NCI-H146 (cell line): Measurements from ENCODE around the gene SLC35C1.
"Not testable (repeated sequence)": the region's sequence is repeated elsewhere in the genome, so short reads cannot be mapped to it uniquely, and the experiment has no call there.

Source experiments
- DNase-seq: peaks from one replicate; lab custom pipeline; 2025; lab: John Stamatoyannopoulos, UW

Gene SLC35C1

GRCh38 chr11:45788887-45789286 is 16.1 kb upstream of the SLC35C1 start:
- no peak for DNase-seq

- DNase-seq = no peak
Observed at GRCh38 chr11:45791524-45791923, 13.4 kb upstream of the SLC35C1 start.

DNA sequence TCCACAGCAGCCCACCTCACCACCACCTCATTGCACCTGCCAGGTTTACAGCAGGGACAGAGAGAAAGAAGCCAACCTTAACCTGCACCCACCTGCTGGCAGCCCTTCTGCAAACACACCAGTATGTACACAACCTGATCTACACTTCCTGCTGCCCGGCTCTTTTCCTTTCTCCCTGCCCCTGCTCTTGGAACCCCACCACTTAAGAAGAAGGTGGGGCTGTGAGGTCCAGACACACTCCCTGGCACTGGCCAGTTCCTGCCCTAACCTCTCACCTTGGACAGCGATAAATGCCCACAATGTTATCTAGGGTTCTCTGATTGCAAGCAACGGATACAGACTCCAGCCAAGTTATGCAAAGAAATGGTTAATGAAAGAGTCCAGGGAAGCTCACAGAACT is 10.8 kb upstream of the SLC35C1 start:
- DNase-seq = peak; percentile 95

DNA sequence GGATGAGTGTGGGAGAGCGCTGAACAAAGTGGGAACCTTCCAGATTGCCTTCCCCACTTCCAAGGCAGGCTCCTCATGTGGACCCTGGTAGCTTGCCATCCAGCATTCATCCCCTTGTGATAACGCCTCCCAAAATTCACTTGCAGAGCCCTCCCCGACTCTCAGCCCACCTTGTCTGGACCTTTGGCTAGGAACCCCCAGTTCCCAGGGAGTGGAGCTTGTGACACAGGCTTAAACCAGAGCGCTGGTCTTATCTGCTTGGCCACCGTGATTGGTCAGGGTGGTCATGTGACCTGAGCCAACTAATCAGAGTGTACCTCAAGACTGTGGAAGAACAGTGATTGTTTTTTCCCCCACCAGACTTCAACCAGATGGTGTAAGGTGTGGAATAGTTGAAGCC is 9.6 kb upstream of the SLC35C1 start:
- no peak for DNase-seq

DNA sequence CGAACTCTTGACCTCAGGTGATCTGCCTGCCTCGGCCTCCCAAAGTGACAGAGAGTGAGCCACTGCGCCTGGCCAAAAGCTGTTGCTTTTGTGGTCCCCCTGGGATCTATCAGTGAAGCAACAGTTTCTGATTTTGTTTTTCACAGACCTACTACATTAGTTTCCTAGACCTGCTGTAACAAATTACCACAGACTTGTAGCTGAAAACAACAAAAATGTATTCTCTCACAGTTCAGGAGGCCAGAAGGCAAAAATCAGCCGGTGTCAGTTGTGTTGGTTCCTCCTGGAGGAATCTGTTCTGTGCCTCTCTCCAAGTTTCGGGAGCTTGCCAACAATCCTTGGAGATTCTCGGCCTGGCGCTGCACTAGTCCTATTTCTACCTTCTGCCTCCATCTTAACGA is 8.5 kb upstream of the SLC35C1 start:
- DNase-seq = no peak

- peak; percentile 33 for DNase-seq
Observed at GRCh38 chr11:45798793-45799441, 6.0 kb upstream of the SLC35C1 start.

GRCh38 chr11:45799562-45799961 is 5.4 kb upstream of the SLC35C1 start:
- DNase-seq = no peak

GRCh38 chr11:45800261-45800660 is 4.7 kb upstream of the SLC35C1 start:
- DNase-seq = no peak

GRCh38 chr11:45801723-45802315 is 3.1 kb upstream of the SLC35C1 start:
- DNase-seq = no peak

DNA sequence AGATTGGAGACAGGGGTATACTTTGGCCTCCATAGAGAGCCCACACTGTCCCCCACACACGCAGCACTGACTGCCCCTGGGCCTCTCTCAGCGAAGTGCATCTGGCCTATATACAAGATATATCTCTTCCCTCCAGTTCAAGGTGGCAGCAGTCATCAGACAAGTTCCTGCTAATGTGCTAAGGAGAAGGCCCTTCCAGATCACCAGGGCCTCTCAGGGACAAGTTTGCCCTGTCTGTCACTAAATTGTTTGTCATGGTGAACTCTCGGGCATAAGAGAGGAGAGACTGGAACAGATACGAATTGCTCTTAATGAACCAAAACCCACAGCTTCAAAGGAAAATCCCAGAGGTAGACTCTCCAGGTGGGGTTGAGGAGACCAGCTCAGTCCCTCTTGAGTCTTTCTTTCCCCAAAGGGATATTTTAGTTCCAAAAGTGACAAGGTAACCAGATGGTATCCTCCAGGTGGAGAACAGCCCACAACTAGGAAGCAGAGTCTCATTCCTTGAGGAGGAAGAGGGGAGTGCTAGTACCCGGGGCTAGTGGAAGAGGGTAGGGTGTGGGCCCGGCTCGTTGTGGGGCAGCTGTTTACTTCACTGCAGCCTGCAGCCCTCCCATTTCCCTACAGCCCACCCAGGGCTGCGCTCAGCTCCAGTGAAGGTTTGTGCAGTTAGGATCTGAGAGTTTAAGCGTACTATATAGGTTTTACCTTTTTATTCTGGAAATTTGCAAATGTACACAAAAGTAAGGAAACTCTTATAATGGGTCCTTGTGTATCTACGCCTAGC is 2.2 kb upstream of the SLC35C1 start:
- no peak for DNase-seq

DNA sequence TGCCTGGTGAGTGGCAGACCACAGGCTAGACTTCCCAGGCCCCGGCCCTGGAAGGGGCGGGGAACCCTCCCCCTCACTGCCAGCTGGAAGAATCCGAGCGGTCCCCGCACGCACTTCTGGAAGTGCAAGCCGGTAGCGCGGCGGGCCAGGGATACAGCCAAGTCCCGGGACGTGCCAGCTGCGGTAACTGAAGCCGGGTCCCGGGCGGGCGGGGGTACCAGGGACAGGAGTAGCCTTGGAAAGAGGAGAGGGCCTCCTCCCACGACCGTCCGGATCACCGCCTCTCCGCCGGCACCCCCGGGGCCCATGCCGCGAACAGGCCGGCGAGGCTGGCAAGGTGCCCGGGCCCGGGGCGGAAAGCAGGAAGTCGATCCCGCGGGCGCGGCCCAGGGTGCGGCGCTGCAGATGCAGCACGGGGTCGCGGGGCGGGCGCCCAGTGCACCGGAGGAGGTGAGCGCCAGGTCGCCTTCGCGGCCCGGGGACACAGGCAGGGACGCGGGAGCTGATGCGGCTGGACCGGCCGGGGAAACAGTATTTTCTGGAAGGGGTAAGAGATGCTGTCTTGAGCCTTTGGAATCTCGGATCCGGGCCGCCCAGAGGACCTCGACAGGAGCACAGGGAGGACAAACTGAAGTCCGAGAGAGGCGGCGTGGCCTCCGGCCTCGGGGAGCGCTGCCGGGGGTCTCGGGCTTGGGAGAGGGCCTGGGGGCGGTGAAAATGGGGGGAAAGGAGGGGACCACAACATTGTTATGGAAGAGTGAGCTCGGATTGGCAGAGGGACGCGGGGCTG is 783 bp upstream of the SLC35C1 start:
- DNase-seq = peak; percentile 82

DNA sequence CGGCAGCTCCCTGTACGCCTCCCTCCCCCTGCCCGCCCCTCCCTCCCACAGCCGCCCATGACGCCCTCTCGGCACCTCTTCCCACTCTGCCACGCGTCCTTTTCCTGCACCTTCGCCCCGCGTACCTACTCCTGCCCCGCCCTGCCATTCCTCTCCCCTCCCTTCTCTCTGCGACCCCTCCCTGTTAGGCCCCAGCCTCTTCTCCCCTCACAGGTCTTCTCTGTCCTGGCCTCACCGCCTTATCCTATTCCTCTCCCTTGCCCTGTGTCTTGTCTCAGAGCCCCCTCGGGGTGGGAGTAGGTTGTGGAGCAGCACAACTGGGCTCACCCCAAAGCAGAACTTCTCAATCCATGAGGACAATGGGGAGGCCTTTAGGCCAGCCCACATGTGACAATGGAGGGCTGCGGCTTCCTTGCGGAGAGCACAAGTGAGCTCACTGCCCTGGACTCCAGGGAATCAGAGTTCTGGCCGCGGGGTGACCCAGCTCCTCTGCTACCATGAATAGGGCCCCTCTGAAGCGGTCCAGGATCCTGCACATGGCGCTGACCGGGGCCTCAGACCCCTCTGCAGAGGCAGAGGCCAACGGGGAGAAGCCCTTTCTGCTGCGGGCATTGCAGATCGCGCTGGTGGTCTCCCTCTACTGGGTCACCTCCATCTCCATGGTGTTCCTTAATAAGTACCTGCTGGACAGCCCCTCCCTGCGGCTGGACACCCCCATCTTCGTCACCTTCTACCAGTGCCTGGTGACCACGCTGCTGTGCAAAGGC is 539 bp downstream of the SLC35C1 start:
- DNase-seq = peak; percentile 81

DNA sequence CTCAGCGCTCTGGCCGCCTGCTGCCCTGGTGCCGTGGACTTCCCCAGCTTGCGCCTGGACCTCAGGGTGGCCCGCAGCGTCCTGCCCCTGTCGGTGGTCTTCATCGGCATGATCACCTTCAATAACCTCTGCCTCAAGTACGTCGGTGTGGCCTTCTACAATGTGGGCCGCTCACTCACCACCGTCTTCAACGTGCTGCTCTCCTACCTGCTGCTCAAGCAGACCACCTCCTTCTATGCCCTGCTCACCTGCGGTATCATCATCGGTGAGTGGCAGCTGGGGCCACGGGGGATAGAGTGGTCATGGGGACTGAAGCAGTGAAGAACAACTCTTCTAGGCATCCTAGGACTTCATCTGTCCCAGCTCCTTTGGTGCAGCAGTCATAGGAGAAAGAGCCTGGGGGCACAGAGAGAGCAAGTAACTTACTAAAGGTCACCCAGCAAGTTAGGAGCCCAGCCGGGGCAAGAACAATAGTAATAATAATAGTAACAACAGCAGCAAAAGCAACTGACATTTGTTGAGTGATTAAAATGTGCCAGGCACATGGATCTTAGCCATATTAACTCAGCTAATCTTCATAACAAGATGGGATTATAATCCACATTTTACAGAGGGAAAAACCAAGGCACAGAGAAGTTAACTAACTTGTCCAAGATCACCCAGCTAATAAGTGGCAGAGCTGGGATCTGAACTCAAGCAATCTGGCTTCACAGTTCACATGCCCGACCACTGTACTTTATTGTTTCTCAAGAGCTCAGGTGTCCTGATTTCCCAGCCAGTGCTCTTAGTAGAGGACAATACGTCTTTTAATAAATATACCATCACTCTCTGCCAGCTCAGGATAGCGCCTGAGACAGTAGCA is 1.4 kb downstream of the SLC35C1 start:
- DNase-seq = no peak

DNA sequence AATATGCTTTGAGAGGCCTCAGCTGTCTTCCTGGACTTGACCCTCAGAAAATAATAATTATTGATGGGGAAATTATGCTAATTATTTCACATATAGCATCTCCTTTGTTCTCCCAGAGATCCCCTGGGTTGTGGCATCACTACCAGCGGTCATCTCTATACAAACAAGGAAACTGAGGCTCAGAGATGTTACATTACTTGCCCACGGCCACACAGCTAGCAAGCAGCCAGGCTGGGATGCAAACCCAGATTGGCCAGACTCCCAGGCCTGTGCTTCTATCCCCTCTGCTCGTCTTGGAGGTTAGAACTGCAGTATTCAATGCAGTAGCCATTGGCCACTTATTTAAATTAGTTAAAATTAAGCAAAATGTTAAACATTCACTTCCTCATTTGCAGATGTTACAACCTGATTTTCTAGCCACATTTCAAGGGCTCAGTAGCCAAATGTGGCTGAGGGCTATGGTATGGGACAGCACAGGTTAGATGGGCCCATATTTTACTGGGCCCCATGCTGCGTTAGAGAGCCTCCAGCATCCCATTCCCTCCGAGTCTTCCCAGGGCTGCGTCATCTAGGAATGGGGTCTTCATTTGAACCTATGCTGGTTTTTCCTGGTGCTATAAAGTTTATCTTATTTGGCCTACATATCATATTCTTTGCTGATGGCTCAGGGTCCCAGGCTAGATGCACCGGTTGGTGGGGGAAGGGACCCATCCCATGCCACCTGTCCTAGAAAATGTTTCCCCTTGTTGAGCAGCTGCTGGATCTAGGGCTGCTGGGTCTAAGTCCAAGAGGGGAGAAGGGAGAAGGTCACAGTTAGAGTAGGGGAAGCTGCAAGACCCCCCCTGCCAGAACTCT is 2.2 kb downstream of the SLC35C1 start:
- DNase-seq = no peak

DNA sequence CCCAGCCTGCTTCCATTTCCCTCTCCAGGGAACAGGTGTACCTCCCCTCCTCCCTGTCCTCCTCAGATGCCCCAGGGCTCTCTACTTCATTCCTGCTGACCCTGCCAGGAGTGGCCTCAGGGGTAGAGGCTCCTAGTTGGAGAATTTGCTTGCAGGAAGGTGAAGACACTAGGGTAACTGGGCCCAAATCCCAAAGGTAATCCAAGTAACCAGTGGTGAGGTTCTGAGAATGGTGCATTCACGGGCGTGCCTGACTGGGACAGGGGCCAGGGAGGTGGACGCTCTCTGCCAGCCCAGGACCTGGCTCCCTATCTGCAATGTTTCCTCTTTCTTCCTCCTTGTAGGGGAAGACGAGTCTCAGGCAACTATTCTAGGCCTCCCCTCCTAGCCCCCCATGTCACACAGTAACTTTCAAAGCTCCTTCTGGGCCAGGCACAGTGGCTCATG is 2.9 kb downstream of the SLC35C1 start:
- no peak for DNase-seq

GRCh38 chr11:45808427-45808826 is 3.5 kb downstream of the SLC35C1 start:
- not testable (repeated sequence) for DNase-seq

GRCh38 chr11:45809456-45810395 is 4.8 kb downstream of the SLC35C1 start:
- no peak for DNase-seq

DNA sequence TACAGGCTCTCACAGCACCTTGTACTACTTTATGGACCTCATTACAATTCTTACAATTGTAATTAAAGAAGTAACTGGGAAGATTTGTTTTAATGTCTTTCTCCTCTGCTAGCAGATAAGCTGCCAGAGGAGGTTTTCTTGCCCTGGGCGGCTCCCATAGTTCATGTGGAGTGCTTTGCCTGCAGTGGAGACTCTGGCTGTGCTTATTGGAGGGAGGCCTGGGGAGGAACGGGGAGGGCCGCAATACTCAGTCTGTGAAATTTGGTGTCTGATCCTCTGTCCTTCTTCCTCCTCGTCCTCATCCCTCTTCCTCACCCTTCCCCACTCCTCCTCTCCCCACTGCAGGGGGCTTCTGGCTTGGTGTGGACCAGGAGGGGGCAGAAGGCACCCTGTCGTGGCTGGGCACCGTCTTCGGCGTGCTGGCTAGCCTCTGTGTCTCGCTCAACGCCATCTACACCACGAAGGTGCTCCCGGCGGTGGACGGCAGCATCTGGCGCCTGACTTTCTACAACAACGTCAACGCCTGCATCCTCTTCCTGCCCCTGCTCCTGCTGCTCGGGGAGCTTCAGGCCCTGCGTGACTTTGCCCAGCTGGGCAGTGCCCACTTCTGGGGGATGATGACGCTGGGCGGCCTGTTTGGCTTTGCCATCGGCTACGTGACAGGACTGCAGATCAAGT is 5.6 kb downstream of the SLC35C1 start:
- DNase-seq = no peak
